D721Med (cell line): ENCODE measurements around the gene PLA2G15.

Experiments used
- DNase-seq: peaks from one replicate; pipeline ENCODE4 v3.0.0; 2011; ENCODE audit warnings: low spot score; ENCODE audit not compliant: insufficient read length
- FAIRE-seq: peaks from 2 replicates; lab custom pipeline; 2011; peaks lifted over from hg19 to GRCh38; lab: Jason Lieb, UNC
- TF ChIP-seq, protein P1 (sequence below): IDR thresholded peaks from 2 replicates; pipeline ENCODE4 v1.5.1; 2012; ENCODE audit warnings: mild to moderate bottlenecking, control low read depth; ENCODE audit not compliant: insufficient read depth; ENCODE audit errors: missing control alignments

Gene PLA2G15

GRCh38 chr16:68269793-68270192 lies 24.6 kb downstream of the PLA2G15 start:
- DNase-seq (no peak), FAIRE-seq (no peak)
- TF ChIP-seq, protein P1, sequence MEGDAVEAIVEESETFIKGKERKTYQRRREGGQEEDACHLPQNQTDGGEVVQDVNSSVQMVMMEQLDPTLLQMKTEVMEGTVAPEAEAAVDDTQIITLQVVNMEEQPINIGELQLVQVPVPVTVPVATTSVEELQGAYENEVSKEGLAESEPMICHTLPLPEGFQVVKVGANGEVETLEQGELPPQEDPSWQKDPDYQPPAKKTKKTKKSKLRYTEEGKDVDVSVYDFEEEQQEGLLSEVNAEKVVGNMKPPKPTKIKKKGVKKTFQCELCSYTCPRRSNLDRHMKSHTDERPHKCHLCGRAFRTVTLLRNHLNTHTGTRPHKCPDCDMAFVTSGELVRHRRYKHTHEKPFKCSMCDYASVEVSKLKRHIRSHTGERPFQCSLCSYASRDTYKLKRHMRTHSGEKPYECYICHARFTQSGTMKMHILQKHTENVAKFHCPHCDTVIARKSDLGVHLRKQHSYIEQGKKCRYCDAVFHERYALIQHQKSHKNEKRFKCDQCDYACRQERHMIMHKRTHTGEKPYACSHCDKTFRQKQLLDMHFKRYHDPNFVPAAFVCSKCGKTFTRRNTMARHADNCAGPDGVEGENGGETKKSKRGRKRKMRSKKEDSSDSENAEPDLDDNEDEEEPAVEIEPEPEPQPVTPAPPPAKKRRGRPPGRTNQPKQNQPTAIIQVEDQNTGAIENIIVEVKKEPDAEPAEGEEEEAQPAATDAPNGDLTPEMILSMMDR: no peak

DNA sequence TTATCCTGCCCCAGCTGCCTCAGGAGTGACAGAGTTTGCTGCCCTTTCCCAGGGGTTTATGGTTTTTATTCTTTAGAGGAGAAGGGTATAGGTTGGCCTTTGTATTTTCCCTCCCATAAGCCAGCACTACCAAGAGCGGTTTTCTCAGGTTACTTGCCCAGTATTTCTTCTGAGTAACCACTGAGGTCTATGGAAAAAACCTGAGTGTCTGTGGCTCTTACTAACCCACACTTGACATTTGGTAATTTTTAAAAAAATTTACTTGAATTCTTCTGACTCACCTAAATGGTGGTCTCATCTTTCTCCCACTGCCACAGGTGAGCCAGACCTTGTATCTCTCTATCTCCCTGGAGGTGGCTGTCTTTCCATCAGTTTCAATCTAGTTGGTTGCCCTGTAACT lies 25.2 kb downstream of the PLA2G15 start:
- no peak for FAIRE-seq
- DNase-seq: no peak
- TF ChIP-seq, protein P1: no peak

- no peak for DNase-seq
- TF ChIP-seq, protein P1: no peak
- no peak for FAIRE-seq
Observed at GRCh38 chr16:68272507-68273209, 27.5 kb downstream of the PLA2G15 start.

GRCh38 chr16:68273459-68273858 lies 28.3 kb downstream of the PLA2G15 start:
- no peak for FAIRE-seq
- TF ChIP-seq, protein P1: no peak
- DNase-seq: no peak

DNA sequence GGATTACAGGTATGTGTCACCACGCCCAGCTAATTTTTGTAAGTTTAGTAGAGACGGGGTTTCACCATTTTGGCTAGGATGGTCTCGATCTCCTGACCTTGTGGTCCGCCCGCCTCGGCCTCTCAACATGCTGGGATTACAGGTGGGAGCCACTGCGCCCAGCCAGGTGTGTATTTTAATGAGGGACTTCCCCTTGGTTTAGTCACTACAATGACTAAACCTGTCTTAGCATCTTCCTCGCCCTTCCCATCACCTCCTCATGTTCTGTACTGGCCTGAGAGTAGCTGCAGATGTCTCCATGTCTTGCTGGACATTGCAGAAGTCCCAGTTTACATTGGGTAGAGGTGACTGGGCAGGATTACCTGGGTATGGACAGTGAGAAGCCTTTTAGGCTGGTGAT lies 28.7 kb downstream of the PLA2G15 start:
- TF ChIP-seq, protein P1: no peak
- DNase-seq: no peak
- no peak for FAIRE-seq

- no peak for DNase-seq
- FAIRE-seq: no peak
- TF ChIP-seq, protein P1: no peak
Observed at GRCh38 chr16:68274441-68274840, 29.3 kb downstream of the PLA2G15 start.

GRCh38 chr16:68275611-68276191 lies 30.5 kb downstream of the PLA2G15 start:
- no peak for DNase-seq
- no peak for FAIRE-seq
- TF ChIP-seq, protein P1: no peak
